ENCODE data around the gene RNF111. TPM values are rescaled to one million over a fixed set of nuclear protein-coding genes. Genes with fewer than 3 reads are reported as not detected.

The RNF111 gene
- total RNA-seq, 2 donors from 2014 or later, result 15.4 to 22.5 TPM

- TF ChIP-seq POLR2AphosphoS5 (IDR thresholded peaks at IDR 0.05), result no peak
- no peak for TF ChIP-seq POLR2A (IDR thresholded peaks at IDR 0.05)
- TF ChIP-seq CTCF (IDR thresholded peaks at IDR 0.05), result no peak
- H3K9me3 ChIP-seq, result no peaks in the 10 kb centered on the region
- H3K4me1 ChIP-seq (replicated peaks), result peaks cover 8% of the 10 kb centered on the region
- intact Hi-C loops (cut with DNase I), result loop anchor here (5.0 to 10.0 kb wide), 2 partner anchors 179 to 387 kb away; partner anchors contain the start of gene MYO1E
- no peak overlapping the region for H3K4me3 ChIP-seq
- WGBS, result 39% methylated on average over 4 of the region's 4 CpGs
- H3K27me3 ChIP-seq (replicated peaks; ENCODE audit: insufficient read depth), result no peaks in the 10 kb centered on the region
- H3K27ac ChIP-seq, result no peak overlapping the region
- H3K36me3 ChIP-seq, result no peaks in the 10 kb centered on the region
- DNase-seq (ENCODE audit: low spot score), result no peak
Measured at GRCh38 chr15:58985443-58985842, 2.0 kb upstream of the RNF111 start.

GRCh38 chr15:58987036-58987435 lies 427 bp upstream of the RNF111 start:
- 11% methylated on average over 9 of the region's 9 CpGs for WGBS
- peak overlapping the region; percentile 90 to 96 for H3K27ac ChIP-seq
- intact Hi-C loops (cut with DNase I), result loop anchor here (5.0 to 10.0 kb wide), 2 partner anchors 178 to 385 kb away; partner anchors contain the start of gene MYO1E
- H3K27me3 ChIP-seq (replicated peaks; ENCODE audit: insufficient read depth), result no peaks in the 10 kb centered on the region
- DNase-seq (ENCODE audit: low spot score), result no peak
- H3K9me3 ChIP-seq, result no peaks in the 10 kb centered on the region
- no peaks in the 10 kb centered on the region for H3K36me3 ChIP-seq
- TF ChIP-seq POLR2AphosphoS5 (IDR thresholded peaks at IDR 0.05), result no peak
- no peak for TF ChIP-seq POLR2A (IDR thresholded peaks at IDR 0.05)
- TF ChIP-seq CTCF (IDR thresholded peaks at IDR 0.05), result no peak
- peaks cover 8% of the 10 kb centered on the region for H3K4me1 ChIP-seq (replicated peaks)
- peak overlapping the region; percentile 79 to 94 for H3K4me3 ChIP-seq

- Histone ChIP-seq H3K27ac (peak overlapping the region; percentile 90 to 96), H3K4me1 (replicated peaks) (peaks cover 8% of the 10 kb centered on the region), H3K9me3 (no peaks in the 10 kb centered on the region), H3K27me3 (replicated peaks; ENCODE audit: insufficient read depth) (no peaks in the 10 kb centered on the region), H3K36me3 (no peaks in the 10 kb centered on the region), H3K4me3 (peak overlapping the region; percentile 79 to 94)
- under 1% methylated on average over 36 of the region's 36 CpGs for WGBS
- intact Hi-C loops (cut with DNase I), result loop anchor here (5.0 to 10.0 kb wide), 2 partner anchors 177 to 384 kb away; partner anchors contain the start of gene MYO1E
- no peak for TF ChIP-seq CTCF (IDR thresholded peaks at IDR 0.05)
- no peak for TF ChIP-seq POLR2A (IDR thresholded peaks at IDR 0.05)
- TF ChIP-seq POLR2AphosphoS5 (IDR thresholded peaks at IDR 0.05), result no peak
- DNase-seq (ENCODE audit: low spot score), result peak; percentile 66
Measured at GRCh38 chr15:58988006-58988785, 733 bp downstream of the RNF111 start.

GRCh38 chr15:58992181-58992580 lies 4.7 kb downstream of the RNF111 start:
- Histone ChIP-seq H3K27ac (no peak overlapping the region), H3K4me3 (no peak overlapping the region), H3K36me3 (no peaks in the 10 kb centered on the region), H3K27me3 (replicated peaks; ENCODE audit: insufficient read depth) (no peaks in the 10 kb centered on the region), H3K4me1 (replicated peaks) (peaks cover 8% of the 10 kb centered on the region), H3K9me3 (no peaks in the 10 kb centered on the region)
- no peak for DNase-seq (ENCODE audit: low spot score)
- intact Hi-C loops (cut with DNase I), result no loop called here
- TF ChIP-seq POLR2A (IDR thresholded peaks at IDR 0.05) (no peak), POLR2AphosphoS5 (IDR thresholded peaks at IDR 0.05) (no peak), CTCF (IDR thresholded peaks at IDR 0.05) (no peak)
- WGBS, result 96% methylated on average over 10 of the region's 10 CpGs

All from prostate gland (tissue), 2 donors.